Midbrain (tissue), 1 donor: ENCODE data around the gene CDH23.

Experiments used
- DNase-seq: peaks from one replicate; lab custom pipeline; 2025; lab: John Stamatoyannopoulos, UW

CDH23 gene

GRCh38 chr10:71856619-71857018 is 459.9 kb downstream of the CDH23 start:
- no peak for DNase-seq

GRCh38 chr10:71857934-71858890 is 461.5 kb downstream of the CDH23 start:
- no peak for DNase-seq

- peak; percentile 92 for DNase-seq
Observed at GRCh38 chr10:71860243-71861029, 463.7 kb downstream of the CDH23 start.

GRCh38 chr10:71863203-71863602 is 466.5 kb downstream of the CDH23 start:
- DNase-seq, result no peak

GRCh38 chr10:71864911-71865361 is 468.2 kb downstream of the CDH23 start:
- no peak for DNase-seq
